GM19463 (cell line): Measurements from ENCODE around the gene ASPSCR1.
"Not testable (repeated sequence)": the region's sequence is repeated elsewhere in the genome, so short reads cannot be mapped to it uniquely, and the experiment has no call there.

Source experiments
- ATAC-seq: cut with Tn5 transposase; IDR thresholded peaks from one replicate; pipeline ENCODE4 v1.9.1; 2021; ENCODE audit warnings: mild to moderate bottlenecking, moderate library complexity; ENCODE audit not compliant: unreplicated experiment

The ASPSCR1 gene

DNA sequence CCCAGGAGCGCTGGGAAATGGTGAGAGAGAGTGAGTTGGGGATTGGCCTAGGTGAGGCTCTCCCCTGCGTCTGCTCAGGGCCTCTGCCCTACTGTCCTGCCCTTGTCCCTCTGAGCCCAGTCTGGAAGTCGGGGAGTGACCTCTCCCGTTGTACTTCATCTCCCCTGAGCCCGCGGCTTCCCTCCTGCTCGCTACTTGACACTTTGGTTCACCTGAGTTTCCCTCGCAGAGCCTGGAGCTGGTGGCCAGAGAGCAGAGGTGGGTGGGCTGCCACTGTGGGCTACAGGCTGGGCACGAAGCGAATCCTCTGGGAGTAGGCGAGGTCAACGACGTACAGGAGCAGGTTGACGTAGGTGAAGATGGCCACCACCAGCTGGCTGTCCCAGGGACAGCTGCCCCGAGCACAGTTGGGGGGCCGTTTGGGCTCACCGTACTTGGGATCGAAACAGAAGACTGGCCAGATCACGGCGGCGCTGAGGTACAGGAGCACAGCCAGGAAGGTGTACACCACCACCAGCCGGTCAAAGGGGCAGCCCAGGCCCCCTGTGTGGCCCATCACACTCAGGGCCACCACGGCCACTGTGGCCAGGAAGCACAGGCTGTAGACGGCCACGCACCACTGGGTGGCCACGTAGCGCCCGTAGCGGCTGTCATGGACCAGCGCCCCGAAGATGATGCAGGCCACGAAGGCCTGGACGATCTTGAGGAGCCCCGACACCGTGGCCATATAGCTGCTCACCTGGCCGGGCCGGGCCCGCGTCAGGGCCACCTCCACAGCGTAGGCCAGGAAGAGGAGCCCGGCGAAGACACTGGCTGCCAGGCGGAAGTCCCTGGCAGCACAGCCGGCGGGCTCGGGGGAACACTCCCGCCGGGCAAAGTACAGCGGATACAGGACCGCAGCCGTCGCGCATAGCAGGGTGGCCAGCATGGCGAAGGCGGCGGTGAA lies 36.6 kb upstream of the ASPSCR1 start:
- no peak for ATAC-seq

DNA sequence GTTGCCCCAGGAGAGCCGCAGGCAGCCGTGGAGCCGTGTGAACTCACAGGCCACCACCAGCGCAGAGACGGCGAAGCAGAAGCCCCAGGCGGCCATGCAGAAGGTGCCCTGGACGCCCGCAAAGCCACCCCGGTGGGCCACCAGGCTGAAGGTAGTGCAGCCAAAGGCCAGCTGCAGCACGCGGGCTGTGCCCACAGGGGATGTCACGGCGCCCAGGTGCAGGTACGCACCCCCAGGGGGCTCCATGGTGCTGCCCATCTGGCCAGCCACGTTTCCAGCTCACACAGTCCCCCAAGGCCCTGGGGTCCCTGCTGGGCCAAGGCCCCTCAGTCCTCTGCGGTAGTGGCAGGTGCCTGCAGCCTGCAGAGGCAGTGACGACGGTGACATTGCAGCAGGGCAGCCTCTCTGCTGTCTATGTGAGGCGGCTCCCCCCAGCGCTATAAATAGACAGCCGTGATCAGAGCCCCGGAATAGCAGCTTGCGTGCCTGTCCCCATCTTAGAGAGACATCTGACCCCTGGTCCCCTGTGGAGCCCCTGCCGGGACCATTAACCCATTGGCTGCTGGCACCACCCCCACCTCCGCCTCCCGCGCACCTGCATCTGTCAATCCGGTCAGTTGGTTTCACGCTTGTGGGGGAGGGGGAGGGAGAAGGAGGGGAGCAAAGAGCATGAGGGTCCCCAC lies 35.8 kb upstream of the ASPSCR1 start:
- no peak for ATAC-seq

DNA sequence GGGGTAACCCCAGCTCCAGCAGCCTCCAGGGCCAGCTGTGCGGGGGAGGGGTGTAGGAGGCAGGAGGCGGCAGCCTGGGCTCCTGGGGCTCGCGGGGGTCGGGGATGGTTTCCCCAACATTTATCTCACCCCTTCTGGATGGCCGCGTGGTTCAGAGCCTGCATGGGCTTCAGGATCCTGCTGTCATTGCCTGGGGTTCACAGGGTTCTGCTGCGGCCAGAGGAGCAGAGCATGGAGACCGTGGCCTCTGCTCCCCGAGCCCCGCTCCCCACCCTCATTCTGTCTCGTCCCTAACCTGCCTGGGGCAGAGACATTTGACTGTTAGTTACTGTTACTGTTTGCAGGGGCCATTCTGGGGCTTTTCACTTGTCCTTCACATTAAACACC lies 35.3 kb upstream of the ASPSCR1 start:
- ATAC-seq = no peak

DNA sequence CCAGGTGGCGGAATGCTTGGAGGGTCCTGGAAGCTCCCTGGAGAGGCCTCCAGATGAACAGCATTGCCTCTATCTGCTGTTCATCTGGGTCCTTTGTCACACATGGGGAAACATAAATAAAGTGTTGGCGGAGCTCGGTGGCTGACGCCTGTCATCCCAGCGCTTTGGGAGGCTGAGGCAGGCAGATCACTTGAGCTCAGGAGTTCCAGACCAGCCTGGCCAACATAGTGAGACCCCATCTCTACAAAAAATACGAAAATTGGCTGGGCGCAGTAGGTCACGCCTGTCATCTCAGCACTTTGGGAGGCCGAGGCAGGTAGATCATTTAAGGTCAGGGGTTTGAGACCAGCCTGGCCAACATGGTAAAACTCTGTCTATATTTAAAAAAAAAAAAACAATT lies 32.6 kb upstream of the ASPSCR1 start:
- no peak for ATAC-seq

DNA sequence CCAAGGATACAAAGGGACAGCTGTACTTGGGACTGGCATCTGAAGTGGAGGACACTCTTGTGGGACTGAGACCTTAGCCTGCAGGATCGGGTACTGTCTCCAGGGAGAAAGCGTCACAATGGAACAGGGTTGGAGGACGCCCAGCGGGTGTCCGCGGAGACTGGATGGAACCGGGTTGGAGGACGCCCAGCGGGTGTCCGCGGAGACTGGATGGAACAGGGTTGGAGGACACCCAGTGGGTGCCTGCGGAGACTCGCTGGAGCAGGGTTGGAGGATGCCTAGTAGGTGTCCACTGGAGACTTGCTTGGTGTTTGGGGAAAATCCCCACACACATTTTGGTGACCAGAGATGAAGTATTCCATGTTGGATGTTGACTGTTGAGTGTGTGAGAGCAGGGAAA lies 30.2 kb upstream of the ASPSCR1 start, which contains the start of gene MYADML2:
Gene MYADML2 (minus strand): TSS at position 45 of the 400 bp plus-strand sequence. CDS start 5,492 bp downstream, outside the sequence.
- ATAC-seq = no peak

DNA sequence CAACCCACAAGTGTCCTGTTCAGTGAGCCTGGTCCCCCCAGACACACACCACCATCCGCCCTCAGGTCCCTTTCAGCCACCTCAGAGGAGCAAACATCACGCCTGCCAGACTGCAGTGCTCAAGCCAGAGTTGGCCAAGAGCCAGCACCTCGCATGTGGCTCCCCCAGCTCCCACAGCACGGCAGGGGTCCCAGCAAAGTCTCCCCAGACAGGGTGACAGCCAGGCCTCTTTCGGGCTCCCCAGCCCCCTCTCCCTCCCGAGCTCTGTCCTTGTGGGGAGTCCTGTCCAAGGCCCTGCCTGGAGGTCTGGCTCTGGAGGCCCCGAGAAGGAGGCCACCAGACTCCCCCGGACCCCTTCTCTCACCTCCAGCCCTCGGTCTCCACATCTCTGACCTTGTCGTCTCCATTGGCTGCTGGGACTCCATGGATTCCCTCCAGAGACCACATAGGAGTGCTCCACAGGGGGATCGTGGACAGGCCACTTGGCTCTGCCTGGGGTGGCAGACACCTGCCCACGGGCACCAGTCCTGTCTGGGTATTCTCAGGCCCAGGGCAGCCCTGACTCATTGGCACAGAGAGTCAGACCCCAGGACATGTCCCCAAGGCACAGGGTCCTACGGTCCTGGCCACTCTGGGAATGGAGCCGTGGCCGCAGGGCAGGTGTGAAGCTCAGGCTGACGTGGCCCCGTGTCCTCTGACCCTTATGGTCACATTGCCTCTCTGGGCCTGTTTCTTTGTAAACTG lies 28.6 kb upstream of the ASPSCR1 start:
- no peak for ATAC-seq

DNA sequence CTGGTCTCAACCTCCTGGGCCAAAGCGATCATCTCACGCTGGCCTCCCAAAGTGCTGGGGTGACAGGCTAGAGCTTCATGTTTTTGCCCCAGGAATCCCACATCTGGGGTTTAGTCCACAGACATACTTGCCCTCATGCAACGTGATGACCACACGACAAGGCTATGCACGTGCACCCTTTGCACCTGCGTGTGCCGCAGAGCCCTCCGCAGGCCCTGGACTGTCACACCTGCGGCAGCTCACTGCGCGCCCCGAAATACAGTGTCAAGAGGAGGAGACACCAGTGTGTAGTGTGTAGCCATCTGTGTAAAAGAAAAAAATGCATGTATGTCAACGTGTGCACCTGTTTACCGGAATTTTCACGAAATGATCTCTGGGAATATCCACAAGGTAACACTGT lies 26.9 kb upstream of the ASPSCR1 start:
- no peak for ATAC-seq

DNA sequence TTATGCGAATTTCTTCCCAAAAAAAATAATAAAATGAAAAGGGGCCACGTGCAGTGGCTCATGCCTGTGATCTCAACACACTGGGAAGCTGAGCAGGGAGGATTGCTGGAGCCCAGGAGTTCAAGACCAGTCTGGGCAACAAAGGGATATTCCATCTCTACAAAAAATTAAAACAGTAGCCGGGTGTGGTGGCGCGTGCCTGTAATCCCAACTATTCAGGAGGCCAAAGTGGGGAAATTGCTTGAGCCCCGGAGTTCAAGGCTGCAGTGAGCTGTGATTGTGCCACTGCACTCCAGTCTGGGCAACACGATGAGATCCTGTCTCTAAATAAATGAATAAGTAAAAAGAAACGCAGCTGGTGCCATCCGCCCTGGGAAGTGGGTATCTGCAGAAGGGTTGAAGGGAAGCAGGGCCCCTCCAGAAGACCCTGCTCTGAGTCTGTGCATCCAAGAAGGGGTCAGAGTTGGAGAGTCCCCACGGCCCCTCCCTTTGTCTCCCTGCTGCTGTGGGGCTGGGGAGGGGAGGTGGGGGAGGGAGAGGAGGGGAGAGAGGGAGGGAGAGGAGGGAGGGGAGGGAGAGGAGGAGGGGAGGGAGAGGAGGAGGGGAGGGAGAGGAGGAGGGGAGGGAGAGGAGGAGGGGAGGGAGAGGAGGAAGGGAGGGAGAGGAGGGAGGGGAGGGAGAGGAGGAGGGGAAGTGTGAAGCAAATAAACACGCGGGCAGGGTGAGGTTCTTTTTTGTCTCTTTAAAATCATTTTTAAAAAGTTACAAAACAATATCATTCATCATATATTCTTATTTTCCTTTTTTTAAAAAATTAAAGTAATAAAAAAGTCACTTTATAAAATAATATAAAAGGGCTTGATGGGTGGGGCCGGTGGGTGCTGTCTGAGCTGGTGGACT lies 25.4 kb upstream of the ASPSCR1 start:
- ATAC-seq = no peak

DNA sequence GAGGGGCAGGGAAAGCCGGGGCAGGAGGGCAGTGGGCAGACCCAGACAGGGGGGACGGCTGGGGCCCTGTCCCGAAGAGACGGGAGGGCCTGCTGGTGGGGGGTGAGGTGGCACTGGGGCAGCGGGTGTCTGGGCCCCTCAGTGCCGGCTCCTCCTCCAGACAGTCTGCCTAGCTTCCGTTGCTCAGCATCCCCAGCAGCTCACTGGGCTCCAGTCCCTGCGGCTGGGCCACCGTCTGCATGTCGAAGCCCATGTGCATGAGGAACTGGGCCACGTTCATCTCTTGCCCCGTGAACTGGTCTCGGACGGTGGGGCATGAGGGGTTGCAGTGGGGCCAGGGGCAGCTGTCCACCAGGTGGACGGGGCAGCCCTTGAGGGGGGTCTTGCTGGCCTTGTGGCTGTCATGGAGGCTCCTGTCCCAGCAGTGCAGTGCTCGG lies 24.6 kb upstream of the ASPSCR1 start:
- no peak for ATAC-seq

DNA sequence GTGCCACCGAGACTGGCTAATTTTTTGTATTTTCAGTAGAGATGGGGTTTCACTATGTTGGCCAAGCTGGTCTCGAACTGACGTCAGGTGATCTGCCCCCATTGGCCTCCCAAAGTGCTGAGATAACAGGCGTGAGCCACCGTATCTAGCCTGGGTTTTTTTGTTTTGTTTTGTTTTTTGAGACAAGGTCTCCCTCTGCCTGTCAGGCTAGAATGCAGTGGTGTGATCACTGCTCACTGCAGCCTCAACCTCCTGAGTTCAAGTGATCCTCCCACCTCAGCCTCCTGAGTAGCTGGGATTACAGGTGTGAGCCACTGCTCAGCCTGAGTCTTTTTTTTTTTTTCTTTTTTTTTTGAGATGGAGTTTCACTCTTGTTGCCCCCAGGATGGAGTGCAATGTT lies 24.0 kb upstream of the ASPSCR1 start:
- not testable (repeated sequence) for ATAC-seq

DNA sequence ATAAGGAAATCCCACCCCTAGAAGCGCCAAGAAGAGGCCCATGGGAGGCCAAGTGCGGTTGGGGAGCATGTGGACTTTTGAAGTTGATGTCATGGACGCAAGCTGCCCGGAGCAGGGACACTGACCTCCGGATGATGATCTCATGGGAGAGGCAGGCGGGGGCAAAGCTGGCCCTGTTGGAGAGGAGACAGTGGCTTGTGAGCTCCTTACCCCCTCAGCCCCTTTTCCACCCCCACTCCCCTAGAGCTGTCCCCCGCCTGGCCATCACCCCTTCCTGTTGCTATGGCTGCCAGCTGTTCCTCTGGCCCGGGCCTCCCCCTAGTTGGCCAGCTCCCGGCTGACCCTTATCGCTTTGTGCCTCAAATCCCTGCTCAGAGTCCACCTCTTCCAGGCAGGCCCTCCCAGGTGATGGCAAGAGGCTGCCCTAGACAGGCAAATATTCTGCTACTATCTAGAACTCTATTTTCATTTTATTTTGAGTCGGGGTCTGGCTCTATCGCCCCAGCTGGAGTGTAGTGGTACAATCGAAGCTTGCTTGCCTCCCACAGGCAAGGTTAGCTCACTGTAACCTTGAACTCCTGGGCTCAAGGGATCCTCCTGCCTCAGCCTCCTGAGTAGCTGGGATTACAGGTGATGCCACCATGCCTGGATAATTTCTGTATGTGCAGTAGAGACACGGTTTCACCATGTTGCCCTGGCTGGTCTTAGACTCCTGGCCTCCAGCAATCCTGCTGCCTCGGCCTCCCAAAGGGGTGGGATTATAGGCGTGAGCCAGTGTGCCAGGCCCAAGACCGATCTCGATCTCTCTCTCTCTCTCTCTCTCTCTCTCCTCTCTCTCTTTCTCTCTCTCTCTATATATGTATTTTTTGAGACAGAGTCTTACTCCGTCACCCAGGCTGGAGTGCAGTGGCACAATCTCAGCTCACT lies 23.0 kb upstream of the ASPSCR1 start:
- ATAC-seq = no peak

DNA sequence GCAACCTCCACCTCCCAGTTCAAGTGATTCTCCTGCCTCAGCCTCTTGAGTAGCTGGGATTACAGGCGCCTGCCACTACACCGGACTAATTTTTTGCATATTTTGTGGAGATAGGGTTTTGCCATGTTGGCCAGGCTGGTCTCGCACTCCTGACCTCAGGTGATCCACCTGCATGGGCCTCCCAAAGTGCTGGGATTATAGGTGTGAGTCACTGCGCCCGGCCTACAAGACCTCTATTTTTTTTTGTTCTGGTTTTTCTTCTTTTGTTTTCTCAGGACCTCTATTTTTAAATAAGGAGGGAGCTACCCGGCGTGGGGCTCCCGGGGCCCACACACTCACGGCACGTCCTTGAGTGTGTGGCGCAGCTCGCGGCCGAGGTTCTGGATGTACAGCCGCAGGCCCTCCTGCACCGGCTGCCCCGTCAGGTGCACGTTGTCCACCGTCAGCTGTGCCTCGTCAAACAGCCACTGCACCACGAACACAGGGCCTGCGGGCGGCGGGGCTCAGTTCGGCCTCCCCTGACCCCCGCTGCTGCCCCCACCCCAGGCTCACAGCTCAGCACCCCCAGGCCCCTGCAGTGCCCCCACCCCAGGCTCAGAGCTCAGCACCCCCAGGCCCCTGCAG lies 22.3 kb upstream of the ASPSCR1 start:
- ATAC-seq = no peak

DNA sequence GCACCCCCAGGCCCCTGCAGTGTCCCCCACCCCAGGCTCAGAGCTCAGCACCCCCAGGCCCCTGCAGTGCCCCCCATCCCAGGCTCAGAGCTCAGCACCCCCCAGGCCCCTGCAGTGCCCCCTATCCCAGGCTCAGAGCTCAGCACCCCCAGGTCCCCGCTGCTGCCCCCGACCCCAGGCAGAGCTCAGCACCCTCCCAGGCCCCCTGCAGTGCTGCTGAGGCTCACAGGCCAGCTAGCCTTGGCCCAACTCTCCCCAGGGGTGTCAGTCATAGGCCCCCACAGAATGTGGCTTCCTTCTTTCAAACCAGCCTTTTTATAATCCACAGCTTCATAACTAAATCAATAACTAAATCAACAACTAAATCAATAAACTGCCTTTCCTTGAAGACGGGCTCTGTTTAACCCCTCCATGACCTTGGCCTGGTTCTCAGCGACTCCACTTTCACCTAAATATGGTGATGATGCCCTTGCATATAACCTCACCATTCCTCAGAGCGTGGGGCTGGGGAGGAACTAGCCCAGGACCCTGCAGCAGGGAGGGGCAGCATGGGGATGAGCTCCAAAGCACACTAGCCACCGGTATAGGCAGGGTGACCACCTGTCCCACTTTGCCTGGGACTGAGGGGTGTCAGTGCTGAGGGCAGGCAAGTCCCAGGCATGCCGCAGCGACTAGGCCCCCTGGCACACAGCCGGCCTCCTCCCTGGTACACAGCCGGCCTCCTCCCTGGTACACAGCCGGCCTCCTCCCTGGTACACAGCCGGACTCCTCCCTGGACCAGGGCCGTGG lies 21.5 kb upstream of the ASPSCR1 start:
- no peak for ATAC-seq

DNA sequence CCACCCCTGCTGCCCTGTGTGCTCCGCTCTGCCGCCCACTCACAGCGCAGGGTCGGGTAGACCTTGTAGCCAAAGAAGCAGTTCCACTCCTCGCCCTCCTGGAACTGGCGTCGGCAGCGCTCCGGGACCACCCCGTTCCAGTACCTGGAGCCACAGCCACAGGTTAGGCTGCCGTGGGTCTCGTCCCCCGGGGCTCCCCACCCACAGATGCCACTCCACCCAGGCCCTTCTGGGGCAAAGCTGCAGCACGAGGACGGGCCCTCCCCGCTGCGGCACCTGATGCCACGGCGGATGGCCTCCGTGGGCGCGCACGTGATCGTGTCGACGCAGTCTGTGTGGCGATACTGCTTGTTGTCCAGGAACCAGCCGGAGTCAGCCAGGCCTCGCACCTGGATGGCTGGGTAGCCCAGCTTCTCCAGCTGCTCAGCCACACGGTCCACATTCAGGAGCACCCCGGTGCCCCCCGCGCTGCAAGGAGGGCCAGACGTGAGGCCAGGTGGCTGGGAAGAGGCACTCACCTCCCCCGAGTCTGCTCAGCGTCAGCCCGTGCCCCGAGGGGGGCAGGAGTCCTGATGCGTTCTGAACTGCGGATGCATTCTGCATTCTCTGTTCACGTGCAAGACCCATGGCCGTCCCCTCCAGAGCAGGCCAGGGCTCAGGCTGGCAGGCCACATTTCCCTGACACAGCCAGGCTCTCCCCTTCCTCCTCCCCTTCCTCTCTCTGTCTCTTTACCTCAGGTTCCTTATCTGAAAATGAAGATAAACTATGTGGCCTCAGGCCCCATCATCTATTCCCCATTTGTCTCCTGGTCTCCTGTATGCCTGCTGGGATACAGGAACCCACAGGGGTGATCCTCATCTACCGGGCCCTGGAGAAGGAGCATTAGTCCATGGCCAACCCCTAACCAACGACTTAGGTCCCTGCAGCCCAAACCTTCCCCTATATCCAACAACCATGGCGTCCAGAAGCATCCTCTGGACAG lies 20.5 kb upstream of the ASPSCR1 start:
- no peak for ATAC-seq

DNA sequence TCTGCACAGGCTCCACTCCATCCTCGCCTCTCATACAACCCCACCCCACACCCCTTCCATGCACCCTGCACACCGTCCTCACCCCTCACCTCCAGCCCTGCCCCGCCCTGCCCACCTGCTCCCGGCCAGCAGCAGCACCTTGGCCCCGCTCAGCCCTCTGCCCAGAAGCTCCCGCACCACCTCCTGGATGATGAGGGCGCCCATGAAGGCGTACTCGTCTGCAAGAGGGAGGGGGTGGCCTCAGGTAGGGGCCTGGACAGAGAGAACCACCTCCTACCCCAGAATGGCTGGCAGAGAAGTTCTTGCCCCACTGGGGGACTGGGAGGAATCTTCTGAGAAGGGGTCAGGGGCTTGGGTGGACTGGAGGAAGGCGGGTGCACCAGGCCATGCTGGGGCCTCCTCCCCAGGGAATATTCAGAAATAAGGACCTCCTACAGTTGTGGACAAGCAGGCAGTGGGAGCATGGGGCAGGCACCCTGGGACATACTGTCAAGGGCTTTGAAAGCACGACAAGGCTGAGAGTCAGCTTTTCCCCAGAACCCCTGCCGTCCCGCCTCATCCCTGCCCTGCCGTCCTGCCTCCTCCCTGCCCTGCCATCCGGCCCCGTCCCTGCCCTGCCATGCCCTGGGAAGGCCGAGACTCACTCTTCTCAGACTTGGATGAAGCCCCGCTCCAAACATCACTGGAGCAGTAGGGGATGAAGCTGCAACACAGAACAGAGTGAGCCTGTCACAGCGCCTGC lies 19.6 kb upstream of the ASPSCR1 start:
- no peak for ATAC-seq
